Activated naive CD4-positive, alpha-beta T cell treated with Interleukin-2 at 50 U/mL for 16 hours (primary cell): ENCODE results near the gene AARSD1.
"Not testable (repeated sequence)": the region's sequence is repeated elsewhere in the genome, so short reads cannot be mapped to it uniquely, and the experiment has no call there.

Experiments
- DNase-seq: peaks from one replicate; pipeline ENCODE4 v3.0.0-alpha.2; 2020

Gene AARSD1

GRCh38 chr17:42920106-42920900 is 44.0 kb downstream of the AARSD1 start:
- no peak for DNase-seq

DNA sequence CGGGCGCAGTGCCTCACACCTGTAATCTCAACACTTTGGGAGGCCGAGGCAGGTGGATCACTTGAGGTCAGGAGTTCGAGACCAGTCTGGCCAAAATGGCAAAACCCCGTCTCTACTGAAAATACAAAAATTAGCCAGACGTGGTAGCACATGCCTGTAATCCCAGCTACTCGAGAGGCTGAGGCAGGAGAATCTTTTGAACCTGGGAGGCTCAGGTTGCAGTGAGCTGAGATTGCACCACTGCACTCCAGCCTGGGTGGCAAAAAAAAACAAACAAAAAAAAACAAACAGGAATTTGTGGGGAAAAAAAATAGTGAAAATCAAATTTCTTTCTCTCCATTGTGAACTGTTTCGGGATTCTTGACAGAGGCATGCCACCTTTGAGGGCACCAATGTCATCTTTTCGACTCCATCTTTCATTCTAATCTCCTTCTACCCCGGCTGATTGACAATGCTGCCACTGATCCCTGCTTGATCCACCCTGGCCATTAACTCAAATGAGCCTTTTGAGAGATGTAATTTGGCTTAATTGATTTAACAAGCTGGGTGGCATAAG is 44.7 kb downstream of the AARSD1 start:
- DNase-seq: not testable (repeated sequence)

- DNase-seq: no peak
These were observed 45.2 kb downstream of the AARSD1 start for GRCh38 chr17:42918902-42919521.

DNA sequence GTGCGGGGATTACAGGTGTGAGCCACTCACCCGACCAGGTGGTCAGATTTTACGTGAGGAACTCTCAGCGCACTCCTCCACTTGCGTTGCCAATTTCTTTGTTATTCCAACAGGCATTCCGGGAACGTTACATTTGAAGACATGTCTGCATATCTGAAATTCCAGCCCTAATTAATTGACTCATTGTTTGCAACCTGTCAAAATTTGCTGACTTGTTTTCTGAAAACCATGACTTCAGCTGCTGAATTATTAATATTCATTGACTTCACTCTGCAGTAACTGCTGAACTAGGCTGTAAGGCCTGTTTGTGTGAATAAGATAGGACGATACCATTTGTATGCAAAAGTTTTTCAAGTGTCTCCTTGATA is 47.0 kb downstream of the AARSD1 start:
- DNase-seq: no peak

- DNase-seq: not testable (repeated sequence)
These were observed 47.6 kb downstream of the AARSD1 start for GRCh38 chr17:42916388-42917235.

DNA sequence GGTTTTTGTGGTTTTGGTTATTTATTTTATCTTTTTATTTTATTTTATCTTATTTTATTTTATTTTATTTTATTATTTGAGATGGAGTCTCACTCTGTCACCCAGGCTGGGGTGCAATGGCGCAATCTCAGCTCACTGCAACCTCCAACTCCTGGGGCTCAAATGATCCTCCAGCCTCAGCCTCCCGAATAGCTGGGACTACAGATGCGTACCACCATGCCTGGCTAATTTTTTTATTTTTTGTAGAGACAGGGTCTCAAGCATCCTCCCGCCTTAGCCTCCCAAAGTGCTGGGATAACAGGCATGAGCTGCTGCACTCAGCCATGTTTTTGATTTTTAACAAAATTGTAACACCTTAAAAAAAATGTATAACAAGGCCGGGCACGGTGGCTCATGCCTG is 49.0 kb downstream of the AARSD1 start:
- DNase-seq: not testable (repeated sequence)

DNA sequence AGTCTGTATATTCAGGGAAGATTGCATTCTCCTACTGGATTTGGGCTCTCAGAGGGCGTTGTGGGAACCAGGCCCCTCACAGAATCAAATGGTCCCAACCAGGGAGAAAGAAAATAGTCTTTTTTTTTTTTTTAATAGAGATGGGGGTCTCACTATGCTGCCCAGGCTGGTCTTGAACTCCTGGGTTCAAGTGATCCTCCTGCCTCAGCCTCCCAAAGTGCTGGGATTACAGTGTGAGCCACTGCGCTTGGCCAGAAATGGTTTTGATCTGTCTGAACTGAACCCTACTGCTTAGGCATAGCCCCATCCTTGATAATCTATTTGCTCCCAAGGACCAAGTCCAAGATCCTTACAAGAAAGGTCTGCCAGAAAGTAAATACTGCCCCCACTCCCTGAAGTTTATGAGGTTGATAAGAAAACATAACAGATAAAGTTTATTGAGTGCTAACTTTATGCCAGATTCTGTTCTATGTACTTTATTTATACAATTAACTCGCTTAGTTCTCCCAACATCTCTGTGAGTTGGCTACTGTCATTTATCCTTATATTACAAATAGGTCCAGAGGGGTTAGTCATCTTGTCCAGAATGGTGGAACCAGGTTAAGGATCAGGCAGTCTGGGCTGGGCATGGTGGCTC is 50.2 kb downstream of the AARSD1 start:
- DNase-seq: no peak

- no peak for DNase-seq
These were observed 50.7 kb downstream of the AARSD1 start for GRCh38 chr17:42913522-42913921.

- DNase-seq: no peak
These were observed 55.2 kb downstream of the AARSD1 start for GRCh38 chr17:42908872-42909700.

DNA sequence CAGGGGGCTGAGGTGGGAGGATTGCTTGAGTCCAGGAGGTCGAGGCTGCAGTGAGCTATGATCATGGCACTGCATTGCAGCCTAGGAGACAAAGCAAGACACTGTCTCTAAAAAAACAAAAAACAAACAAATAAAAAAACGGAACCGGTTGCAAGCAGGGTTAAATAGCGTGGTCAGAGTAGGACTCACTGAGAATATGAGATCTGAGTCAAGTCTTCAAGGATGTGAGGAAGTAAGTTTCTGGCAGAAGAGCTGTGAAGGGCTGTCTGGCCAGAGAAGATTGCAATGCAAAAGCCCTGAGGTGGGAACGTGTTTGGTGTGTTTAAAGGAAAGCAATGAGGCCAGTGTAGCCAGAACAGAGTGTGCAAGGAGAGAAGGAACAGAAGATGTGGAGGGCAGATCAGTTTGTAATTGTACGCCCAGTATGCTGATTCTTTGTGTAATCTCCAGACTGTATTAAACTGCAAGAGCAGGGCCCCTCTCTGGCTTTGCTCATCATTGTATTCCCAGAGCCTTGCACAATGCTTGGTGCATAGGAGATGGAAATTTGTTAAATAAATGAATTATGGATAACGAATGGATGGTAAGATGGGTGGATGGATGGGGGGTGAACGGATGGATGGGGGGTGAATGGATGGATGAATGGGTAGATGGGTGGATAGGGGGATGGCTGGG is 57.3 kb downstream of the AARSD1 start:
- no peak for DNase-seq

DNA sequence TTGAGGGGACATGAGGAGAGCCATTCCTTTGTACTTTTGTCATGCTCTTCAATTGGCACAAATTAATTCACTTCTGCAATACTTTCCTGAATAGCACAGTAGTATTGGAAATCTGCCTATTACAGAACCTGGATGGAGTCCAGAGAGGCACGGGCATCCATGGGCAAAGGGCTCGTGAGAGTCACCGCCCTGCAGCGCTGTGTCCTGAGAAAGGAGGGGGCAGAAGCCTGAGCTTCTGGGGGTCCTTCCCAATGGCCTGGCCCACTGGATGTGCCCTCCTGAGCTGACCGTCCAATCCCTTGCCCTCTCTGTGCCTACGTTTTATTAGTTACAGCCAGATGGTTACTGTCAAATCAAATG is 60.2 kb downstream of the AARSD1 start:
- no peak for DNase-seq

- no peak for DNase-seq
These were observed 62.6 kb downstream of the AARSD1 start for GRCh38 chr17:42901535-42902229.
